HG03139 (cell line): ENCODE data around the gene RNF4.
"Not testable (repeated sequence)": the region's sequence is repeated elsewhere in the genome, so short reads cannot be mapped to it uniquely, and the experiment has no call there.

Experiments used
- ATAC-seq: cut with Tn5 transposase; IDR thresholded peaks from one replicate; pipeline ENCODE4 v1.9.1; 2021; ENCODE audit not compliant: unreplicated experiment

Gene RNF4

GRCh38 chr4:2485956-2486355 lies 17.1 kb downstream of the RNF4 start:
- no peak for ATAC-seq

- no peak for ATAC-seq
Measured at GRCh38 chr4:2486981-2487380, 18.1 kb downstream of the RNF4 start.

GRCh38 chr4:2487632-2488031 lies 18.7 kb downstream of the RNF4 start:
- ATAC-seq = no peak

- no peak for ATAC-seq
Measured at GRCh38 chr4:2489081-2489805, 20.3 kb downstream of the RNF4 start.

GRCh38 chr4:2489841-2490552 lies 21.1 kb downstream of the RNF4 start:
- no peak for ATAC-seq

GRCh38 chr4:2492970-2493369 lies 24.1 kb downstream of the RNF4 start:
- ATAC-seq = no peak

GRCh38 chr4:2494992-2495391 lies 26.1 kb downstream of the RNF4 start:
- no peak for ATAC-seq

- ATAC-seq = no peak
Measured at GRCh38 chr4:2497324-2497723, 28.4 kb downstream of the RNF4 start.

GRCh38 chr4:2497931-2498330 lies 29.0 kb downstream of the RNF4 start:
- peak; percentile 90 for ATAC-seq

- no peak for ATAC-seq
Measured at GRCh38 chr4:2500547-2500946, 31.6 kb downstream of the RNF4 start.

GRCh38 chr4:2501034-2501594 lies 32.2 kb downstream of the RNF4 start:
- ATAC-seq = no peak

GRCh38 chr4:2503809-2504208 lies 34.9 kb downstream of the RNF4 start:
- no peak for ATAC-seq

- no peak for ATAC-seq
Measured at GRCh38 chr4:2507259-2507658, 38.4 kb downstream of the RNF4 start.

GRCh38 chr4:2507855-2508254 lies 38.9 kb downstream of the RNF4 start:
- ATAC-seq = no peak

- no peak for ATAC-seq
Measured at GRCh38 chr4:2510351-2511259, 41.7 kb downstream of the RNF4 start.

GRCh38 chr4:2511645-2512131 lies 42.8 kb downstream of the RNF4 start:
- no peak for ATAC-seq

- no peak for ATAC-seq
Measured at GRCh38 chr4:2512396-2513135, 43.7 kb downstream of the RNF4 start.

- not testable (repeated sequence) for ATAC-seq
Measured at GRCh38 chr4:2514193-2514592, 45.3 kb downstream of the RNF4 start.

GRCh38 chr4:2514944-2515343 lies 46.0 kb downstream of the RNF4 start:
- not testable (repeated sequence) for ATAC-seq

- no peak for ATAC-seq
Measured at GRCh38 chr4:2515830-2516550, 47.1 kb downstream of the RNF4 start.
